Measurements from ENCODE around the gene ZNF80.

ZNF80 gene

GRCh38 chr3:114213627-114214541, 23.5 kb downstream of the ZNF80 start:
- Histone ChIP-seq H3K4me3 (peak overlapping the region in 1 of 2 donors; percentile 14), H3K4me1 (peaks cover 0 to 3% (median 0%) of the 10 kb centered on the region in 4 donors), H3K27ac (no peak overlapping the region), H3K27me3 (peaks cover 0 to 5% of the 10 kb centered on the region in 2 donors), H3K9me3 (no peaks in the 10 kb centered on the region), H3K36me3 (no peaks in the 10 kb centered on the region)
- DNase-seq, result peak in 1 of 2 donors; percentile 27
- intact Hi-C loops (cut with DNase I; ENCODE audit: low total_unique reads), result no loop called here
- TF ChIP-seq CTCF (IDR thresholded peaks at IDR 0.05), result no peak

GRCh38 chr3:114213292-114213626, 24.1 kb downstream of the ZNF80 start:
- no peak overlapping the region for H3K4me3 ChIP-seq
- no peak for TF ChIP-seq CTCF (IDR thresholded peaks at IDR 0.05)
- no peak overlapping the region for H3K27ac ChIP-seq

GRCh38 chr3:114212646-114213045, 24.7 kb downstream of the ZNF80 start:
- Histone ChIP-seq H3K27ac (no peak overlapping the region), H3K9me3 (no peaks in the 10 kb centered on the region), H3K36me3 (no peaks in the 10 kb centered on the region), H3K4me3 (no peak overlapping the region), H3K4me1 (peaks cover 0 to 3% (median 0%) of the 10 kb centered on the region in 4 donors), H3K27me3 (peaks cover 0 to 5% of the 10 kb centered on the region in 2 donors)
- intact Hi-C loops (cut with DNase I; ENCODE audit: low total_unique reads), result no loop called here
- no peak for DNase-seq
- no peak for TF ChIP-seq CTCF (IDR thresholded peaks at IDR 0.05)

More at GRCh38 chr3:114213292-114213626, 24.1 kb downstream of the ZNF80 start:
- no peaks in the 10 kb centered on the region for H3K36me3 ChIP-seq
- DNase-seq, result no peak
- H3K9me3 ChIP-seq, result no peaks in the 10 kb centered on the region
- H3K27me3 ChIP-seq, result peaks cover 0 to 5% of the 10 kb centered on the region in 2 donors
- intact Hi-C loops (cut with DNase I; ENCODE audit: low total_unique reads), result no loop called here
- peaks cover 0 to 3% (median 0%) of the 10 kb centered on the region in 4 donors for H3K4me1 ChIP-seq

- intact Hi-C loops (cut with DNase I; ENCODE audit: low total_unique reads), result no loop called here
- TF ChIP-seq CTCF (IDR thresholded peaks at IDR 0.05), result no peak
- DNase-seq, result no peak
These were observed 29.6 kb downstream of the ZNF80 start for GRCh38 chr3:114207768-114208167.

GRCh38 chr3:114206342-114206741, 31.0 kb downstream of the ZNF80 start:
- Histone ChIP-seq H3K4me3 (no peak overlapping the region), H3K27me3 (no peaks in the 10 kb centered on the region), H3K4me1 (no peaks in the 10 kb centered on the region), H3K9me3 (no peaks in the 10 kb centered on the region), H3K27ac (no peak overlapping the region), H3K36me3 (no peaks in the 10 kb centered on the region)
- intact Hi-C loops (cut with DNase I; ENCODE audit: low total_unique reads), result no loop called here
- DNase-seq, result no peak
- no peak for TF ChIP-seq CTCF (IDR thresholded peaks at IDR 0.05)

More at GRCh38 chr3:114207768-114208167, 29.6 kb downstream of the ZNF80 start:
- H3K9me3 ChIP-seq, result no peaks in the 10 kb centered on the region
- H3K4me3 ChIP-seq, result no peak overlapping the region
- no peaks in the 10 kb centered on the region for H3K36me3 ChIP-seq
- no peaks in the 10 kb centered on the region for H3K4me1 ChIP-seq
- no peak overlapping the region for H3K27ac ChIP-seq
- peaks cover 0 to 5% of the 10 kb centered on the region in 2 donors for H3K27me3 ChIP-seq

Measured in tibial artery (tissue), 4 donors.